GM12872 (cell line): ENCODE measurements around the gene OTUD6A.

ENCODE experiments used
- TF ChIP-seq, protein P1 (sequence below): IDR thresholded peaks from 3 replicates; pipeline ENCODE4 v1.5.1; 2011; ENCODE audit warnings: low read depth, mild to moderate bottlenecking, low read length, moderate library complexity; ENCODE audit not compliant: insufficient read depth

The OTUD6A gene

DNA sequence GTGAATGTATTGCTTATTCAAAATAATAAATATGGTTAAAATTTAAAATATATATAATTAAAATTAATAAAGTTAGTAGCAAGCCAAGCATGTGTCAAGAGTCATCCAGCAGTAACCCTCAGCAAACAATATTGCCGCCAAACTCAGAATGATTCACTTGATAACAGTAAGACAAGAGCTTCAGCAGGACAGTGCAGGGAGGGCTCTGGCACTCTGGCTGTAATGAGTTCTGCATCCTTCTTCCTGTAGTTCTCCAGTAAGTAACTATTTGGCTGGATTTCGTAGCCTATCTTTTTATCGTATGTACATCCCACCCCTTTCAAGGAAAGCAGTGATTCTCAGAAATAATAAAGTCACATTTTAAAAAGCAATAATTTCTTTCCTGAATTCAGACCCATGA lies 17.6 kb downstream of the OTUD6A start:
- TF ChIP-seq, protein P1, sequence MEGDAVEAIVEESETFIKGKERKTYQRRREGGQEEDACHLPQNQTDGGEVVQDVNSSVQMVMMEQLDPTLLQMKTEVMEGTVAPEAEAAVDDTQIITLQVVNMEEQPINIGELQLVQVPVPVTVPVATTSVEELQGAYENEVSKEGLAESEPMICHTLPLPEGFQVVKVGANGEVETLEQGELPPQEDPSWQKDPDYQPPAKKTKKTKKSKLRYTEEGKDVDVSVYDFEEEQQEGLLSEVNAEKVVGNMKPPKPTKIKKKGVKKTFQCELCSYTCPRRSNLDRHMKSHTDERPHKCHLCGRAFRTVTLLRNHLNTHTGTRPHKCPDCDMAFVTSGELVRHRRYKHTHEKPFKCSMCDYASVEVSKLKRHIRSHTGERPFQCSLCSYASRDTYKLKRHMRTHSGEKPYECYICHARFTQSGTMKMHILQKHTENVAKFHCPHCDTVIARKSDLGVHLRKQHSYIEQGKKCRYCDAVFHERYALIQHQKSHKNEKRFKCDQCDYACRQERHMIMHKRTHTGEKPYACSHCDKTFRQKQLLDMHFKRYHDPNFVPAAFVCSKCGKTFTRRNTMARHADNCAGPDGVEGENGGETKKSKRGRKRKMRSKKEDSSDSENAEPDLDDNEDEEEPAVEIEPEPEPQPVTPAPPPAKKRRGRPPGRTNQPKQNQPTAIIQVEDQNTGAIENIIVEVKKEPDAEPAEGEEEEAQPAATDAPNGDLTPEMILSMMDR, result no peak

- TF ChIP-seq, protein P1, result no peak
Observed at GRCh38 chrX:70082723-70083122, 20.5 kb downstream of the OTUD6A start.

- TF ChIP-seq, protein P1, result no peak
Observed at GRCh38 chrX:70084592-70085240, 22.5 kb downstream of the OTUD6A start.

DNA sequence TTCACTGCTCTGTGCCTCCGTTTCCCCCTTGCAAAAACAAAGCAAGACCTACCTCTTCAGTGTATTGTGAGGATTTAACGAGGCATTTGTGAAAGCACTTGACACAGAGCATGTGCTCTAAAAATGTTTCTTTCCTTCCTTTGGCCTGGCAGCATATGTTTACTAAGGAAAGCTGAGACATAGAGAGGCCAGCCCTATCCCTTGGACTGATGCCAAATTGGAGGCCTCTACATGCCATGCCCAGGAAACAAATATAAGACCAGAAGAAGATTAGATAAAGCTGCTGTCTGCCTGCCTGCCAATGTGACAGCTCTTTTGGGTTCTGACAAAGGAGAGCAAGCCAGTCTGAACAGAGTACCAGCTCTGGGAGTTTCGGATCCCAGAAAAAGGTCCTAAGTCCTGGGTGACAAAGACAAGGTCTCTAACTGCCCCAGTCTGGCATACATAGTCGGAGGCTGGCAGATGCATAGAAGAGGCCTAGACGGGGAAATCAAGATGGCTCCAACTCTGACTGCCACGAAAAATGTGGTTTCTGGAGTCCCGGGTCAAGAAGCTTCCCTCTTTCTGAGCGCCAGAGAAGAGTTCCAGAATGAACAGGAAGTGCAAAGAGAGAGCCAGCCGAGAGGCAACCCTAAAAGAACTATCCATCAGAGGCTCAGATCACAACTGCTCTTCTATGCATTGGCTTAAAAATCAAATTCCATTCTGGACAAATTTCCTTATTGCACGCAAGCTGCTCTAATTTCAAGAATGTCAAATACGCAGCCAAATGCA lies 25.8 kb downstream of the OTUD6A start:
- TF ChIP-seq, protein P1, result no peak

- TF ChIP-seq, protein P1, result no peak
Observed at GRCh38 chrX:70088751-70089150, 26.5 kb downstream of the OTUD6A start.

DNA sequence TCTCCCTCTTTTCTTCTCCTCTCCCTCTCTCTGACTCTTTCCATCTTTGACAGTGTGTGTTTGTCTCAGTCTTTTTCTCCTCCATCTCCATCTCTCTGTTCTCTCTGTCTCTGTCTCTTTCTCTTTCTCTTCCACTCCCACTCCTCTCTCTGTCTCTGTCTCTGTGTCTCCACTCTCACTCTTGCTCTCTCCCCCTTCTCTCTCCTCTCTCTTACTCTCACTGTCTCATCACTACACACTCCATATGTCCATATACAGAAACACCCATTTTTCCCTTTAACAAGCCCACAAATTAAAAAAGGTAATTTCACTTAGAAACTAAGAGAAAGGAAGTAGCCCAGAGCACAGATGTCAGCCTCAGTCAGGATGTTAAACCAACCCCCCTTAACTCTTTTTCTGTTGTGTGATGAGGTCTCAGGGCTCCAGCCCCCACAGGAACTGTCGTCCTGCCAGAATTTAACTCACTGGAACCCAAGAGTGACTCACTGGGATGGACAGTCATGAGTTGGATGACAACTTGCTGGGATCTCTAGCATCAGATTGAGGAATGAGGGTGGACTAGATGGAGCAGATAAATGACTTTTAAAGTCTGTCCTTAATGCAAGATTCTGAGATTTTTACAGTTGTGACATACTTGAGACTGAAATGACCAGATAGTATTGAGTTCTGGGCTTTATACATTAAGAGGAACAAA lies 27.5 kb downstream of the OTUD6A start:
- TF ChIP-seq, protein P1, result no peak

- TF ChIP-seq, protein P1, result no peak
Observed at GRCh38 chrX:70092247-70092646, 30.0 kb downstream of the OTUD6A start.
